Measurements from ENCODE around the gene C20orf96.

The C20orf96 gene

GRCh38 chr20:324177-325044 is 33.9 kb upstream of the C20orf96 start:
- no peak for DNase-seq (ENCODE audit: low read depth)
- H3K4me3 ChIP-seq (ENCODE audit: control insufficient read depth, low read depth, low read length): peak overlapping the region; percentile 64
- TF ChIP-seq CTCF (IDR thresholded peaks at IDR 0.05; ENCODE audit: control insufficient read depth, insufficient read depth, low read depth, low read length, missing control alignments): peak; percentile 40

- no peak for DNase-seq (ENCODE audit: low read depth)
- no peak overlapping the region for H3K4me3 ChIP-seq (ENCODE audit: control insufficient read depth, low read depth, low read length)
- TF ChIP-seq CTCF (IDR thresholded peaks at IDR 0.05; ENCODE audit: control insufficient read depth, insufficient read depth, low read depth, low read length, missing control alignments): no peak
Measured at GRCh38 chr20:316316-317068, 25.9 kb upstream of the C20orf96 start.

- no peak for DNase-seq (ENCODE audit: low read depth)
- TF ChIP-seq CTCF (IDR thresholded peaks at IDR 0.05; ENCODE audit: control insufficient read depth, insufficient read depth, low read depth, low read length, missing control alignments): no peak
- no peak overlapping the region for H3K4me3 ChIP-seq (ENCODE audit: control insufficient read depth, low read depth, low read length)
Measured at GRCh38 chr20:313948-314347, 23.4 kb upstream of the C20orf96 start.

GRCh38 chr20:313402-313801 is 22.9 kb upstream of the C20orf96 start:
- no peak overlapping the region for H3K4me3 ChIP-seq (ENCODE audit: control insufficient read depth, low read depth, low read length)
- DNase-seq (ENCODE audit: low read depth): no peak
- TF ChIP-seq CTCF (IDR thresholded peaks at IDR 0.05; ENCODE audit: control insufficient read depth, insufficient read depth, low read depth, low read length, missing control alignments): no peak

GRCh38 chr20:312866-313265 is 22.3 kb upstream of the C20orf96 start:
- no peak for DNase-seq (ENCODE audit: low read depth)
- TF ChIP-seq CTCF (IDR thresholded peaks at IDR 0.05; ENCODE audit: control insufficient read depth, insufficient read depth, low read depth, low read length, missing control alignments): no peak

GRCh38 chr20:312067-312466 is 21.5 kb upstream of the C20orf96 start:
- TF ChIP-seq CTCF (IDR thresholded peaks at IDR 0.05; ENCODE audit: control insufficient read depth, insufficient read depth, low read depth, low read length, missing control alignments): no peak
- DNase-seq (ENCODE audit: low read depth): no peak
- no peak overlapping the region for H3K4me3 ChIP-seq (ENCODE audit: control insufficient read depth, low read depth, low read length)

More at GRCh38 chr20:312866-313265, 22.3 kb upstream of the C20orf96 start:
- no peak overlapping the region for H3K4me3 ChIP-seq (ENCODE audit: control insufficient read depth, low read depth, low read length)
